ENCODE results near the gene HPN.
"Not testable (repeated sequence)": the region's sequence is repeated elsewhere in the genome, so short reads cannot be mapped to it uniquely, and the experiment has no call there.

HPN gene

DNA sequence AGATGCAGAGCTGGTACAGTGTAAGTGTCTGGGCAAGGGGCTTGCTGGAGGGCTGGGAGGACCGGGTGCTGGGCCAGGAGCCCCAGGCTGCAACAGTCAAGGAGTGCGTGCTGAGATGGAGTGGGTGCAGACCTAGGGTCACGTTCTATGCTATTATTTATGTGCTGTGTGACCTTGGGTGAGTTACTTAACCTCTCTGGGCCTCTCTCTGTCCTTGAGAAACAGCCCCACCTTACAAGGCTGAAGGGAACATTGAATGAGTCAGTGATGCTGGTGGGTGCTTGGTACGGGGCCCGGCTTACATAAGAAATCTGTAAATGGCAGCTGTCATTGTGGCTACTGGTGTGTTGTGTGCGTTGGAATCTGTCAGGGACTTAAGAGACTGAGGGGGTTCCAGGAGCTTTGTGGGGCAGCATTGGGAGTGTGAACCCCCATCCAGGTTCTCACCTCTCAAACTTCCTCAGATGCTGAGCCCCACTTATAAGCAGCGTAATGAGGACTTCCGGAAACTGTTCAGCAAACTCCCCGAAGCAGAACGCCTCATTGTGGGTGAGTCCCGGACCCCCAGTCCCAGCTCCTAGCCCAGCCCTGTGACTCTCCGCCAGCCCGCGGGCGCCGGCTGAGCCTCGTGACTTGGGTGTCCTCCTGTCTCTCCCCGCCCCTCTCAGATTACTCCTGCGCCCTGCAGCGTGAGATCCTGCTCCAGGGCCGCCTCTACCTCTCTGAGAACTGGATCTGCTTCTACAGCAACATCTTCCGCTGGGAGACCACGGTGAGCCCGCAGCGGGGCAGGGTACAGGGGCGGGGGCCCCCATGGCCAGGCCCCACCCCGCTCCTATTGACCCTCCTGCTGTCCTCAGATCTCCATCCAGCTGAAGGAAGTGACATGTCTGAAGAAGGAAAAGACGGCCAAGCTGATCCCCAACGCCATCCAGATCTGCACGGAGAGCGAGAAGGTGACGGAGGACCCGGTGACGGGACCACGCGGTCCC is 31.8 kb upstream of the HPN start:
- no peak for DNase-seq

DNA sequence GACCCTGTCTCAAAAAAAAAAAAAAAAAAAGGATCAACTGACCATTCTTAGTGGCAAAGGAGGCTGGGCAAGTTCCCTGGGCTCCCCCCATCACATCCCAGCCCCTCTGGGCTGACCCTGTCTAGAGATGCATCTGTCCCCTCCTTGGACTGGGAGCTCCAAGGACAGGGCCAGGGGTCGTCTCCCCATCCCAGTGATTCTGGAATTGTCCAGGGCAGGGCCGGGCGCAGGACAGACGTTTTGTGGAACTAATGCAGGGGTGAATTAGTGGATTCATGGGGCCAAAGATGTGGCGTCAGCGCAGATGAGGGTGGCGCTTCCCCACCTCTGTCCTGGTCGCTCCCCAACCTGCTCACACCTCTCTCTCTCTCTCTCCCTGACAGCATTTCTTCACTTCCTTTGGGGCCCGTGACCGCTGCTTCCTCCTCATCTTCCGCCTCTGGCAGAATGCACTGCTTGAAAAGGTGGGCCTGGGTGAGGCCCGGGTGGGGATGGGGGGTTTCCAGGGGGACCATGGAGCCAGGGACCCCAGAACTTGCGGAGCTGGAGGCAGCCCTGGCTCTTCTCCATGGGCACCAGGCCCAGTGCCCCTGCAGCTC is 30.3 kb upstream of the HPN start:
- no peak for DNase-seq

DNA sequence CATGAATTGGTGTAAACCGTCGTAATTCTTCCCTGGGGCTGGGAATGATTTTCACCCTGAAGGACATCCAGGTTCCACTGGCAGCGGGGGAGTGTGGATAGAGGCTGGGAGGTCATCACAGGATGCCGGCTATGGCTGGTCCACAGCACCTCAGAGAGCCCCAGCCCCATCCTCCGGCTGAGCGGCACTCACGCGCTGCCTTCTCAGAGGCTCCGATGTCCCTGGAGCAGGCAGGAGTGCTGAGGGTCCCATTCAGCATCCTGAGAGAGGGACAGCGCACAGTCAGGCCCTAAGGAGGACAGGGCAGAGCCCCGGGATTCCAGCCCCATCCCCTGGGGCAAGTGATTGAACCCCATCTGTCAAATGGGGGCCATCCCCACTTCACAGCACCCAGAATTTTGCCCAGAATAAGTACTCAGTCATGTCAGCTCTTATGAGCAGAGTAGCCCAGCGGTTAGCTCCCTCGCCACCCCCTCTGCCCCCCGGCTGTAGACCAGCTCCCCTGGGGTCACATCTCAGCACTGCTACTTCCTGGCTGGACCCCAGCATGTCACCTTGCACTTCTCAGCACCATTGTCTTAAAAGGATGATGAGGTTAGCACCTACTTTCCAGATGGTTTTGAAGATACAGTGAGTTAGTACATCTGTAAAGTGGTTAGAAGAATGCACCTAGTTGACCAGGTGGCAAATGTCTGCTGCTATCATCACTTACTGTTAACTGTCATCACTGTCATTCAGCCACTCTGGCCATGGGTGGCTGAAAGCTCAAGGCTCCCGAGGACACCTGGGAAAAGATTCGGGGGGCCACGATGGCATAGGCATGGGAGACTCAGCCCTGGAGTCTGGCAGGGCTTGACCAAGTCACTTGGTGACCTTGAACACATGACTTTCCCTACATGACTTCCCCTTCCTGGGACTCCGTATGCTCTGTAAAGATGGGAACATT is 29.5 kb upstream of the HPN start:
- no peak for DNase-seq

DNA sequence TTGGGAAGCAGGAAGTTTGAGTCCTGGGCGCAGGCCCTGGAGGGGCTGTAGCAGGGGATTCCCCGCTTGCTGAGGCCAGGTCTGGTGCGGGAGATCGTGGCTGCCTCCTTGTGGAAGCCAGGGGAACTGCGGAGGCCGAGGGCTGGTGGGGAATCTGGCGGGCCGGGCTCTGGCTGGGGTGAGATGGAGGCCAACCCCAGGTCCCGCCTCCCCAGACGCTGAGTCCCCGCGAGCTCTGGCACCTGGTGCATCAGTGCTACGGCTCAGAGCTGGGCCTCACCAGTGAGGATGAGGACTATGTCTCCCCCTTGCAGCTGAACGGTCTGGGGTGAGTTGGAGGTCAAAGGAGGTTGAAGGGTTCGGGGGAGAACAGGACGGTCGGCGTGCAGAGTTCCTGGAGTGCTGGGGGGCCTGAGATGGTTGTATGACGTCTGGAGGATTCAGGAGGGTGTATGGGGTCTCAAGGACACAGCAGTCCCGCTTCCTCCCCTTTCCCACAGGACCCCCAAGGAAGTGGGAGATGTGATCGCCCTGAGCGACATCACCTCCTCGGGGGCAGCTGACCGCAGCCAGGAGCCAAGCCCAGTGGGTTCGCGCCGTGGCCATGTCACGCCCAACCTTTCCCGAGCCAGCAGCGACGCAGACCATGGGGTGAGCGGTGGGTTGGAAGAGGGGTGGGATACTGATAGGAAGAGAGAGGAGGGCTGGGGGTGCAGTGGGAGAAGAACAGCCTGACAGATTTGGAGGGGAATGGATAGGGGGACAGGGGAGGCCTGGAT is 28.3 kb upstream of the HPN start:
- DNase-seq, result peak; percentile 39

DNA sequence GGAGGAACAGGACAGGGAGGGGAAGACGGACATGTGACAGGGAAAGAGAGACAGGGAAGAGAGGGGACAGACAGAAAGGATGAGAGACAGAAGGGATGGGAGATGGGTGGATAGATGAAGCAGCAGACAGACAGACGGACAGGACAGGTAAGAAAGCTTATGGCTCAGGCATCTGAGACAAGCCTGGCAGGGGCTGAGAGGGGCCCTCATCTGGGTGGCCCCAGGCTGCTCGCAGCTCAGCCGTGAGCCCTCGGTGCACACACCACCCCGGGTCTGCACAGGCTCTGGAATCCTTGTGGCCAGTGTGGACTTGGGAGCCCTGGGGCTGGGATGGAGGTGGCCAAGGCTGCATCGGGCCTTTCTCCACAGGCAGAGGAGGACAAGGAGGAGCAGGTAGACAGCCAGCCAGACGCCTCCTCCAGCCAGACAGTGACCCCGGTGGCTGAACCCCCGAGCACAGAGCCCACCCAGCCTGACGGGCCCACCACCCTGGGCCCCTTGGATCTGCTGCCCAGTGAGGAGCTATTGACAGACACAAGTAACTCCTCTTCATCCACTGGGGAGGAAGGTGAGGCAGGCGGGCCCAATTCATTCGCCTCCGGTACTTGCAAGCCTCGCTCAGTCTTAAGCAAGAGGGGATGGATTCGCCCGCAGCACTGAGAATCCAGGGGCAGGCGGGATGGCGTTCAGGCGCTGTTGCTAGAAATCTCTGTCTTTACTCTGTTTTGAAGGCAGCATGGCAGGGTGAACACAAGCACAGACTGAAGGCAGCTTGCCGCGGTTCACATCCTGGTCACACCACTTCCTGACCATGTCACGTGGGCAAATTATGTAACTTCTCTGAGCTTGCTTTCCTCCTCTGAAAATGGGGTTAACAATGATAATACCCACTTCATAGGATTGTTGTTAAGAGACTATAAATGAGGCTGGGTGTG is 27.4 kb upstream of the HPN start:
- DNase-seq, result no peak

DNA sequence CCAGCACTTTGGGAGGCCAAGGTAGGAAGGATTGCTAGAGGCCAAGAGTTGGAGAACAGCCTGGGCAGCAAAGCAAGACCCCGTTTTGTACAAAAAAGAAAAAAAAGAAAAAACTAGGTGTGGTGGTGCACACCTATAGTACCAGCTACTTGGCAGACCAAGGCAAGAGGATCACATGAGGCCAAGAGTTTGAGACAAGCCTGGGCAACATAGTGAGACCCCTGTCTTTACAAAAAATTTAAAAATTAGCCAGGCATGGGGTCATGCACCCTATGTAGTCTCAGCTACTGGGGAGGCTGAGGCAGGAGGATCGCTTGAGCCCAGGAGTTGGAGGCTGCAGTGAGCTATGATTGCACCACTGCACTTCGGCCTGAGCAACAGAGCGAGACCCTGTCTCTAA is 26.7 kb upstream of the HPN start:
- not testable (repeated sequence) for DNase-seq

DNA sequence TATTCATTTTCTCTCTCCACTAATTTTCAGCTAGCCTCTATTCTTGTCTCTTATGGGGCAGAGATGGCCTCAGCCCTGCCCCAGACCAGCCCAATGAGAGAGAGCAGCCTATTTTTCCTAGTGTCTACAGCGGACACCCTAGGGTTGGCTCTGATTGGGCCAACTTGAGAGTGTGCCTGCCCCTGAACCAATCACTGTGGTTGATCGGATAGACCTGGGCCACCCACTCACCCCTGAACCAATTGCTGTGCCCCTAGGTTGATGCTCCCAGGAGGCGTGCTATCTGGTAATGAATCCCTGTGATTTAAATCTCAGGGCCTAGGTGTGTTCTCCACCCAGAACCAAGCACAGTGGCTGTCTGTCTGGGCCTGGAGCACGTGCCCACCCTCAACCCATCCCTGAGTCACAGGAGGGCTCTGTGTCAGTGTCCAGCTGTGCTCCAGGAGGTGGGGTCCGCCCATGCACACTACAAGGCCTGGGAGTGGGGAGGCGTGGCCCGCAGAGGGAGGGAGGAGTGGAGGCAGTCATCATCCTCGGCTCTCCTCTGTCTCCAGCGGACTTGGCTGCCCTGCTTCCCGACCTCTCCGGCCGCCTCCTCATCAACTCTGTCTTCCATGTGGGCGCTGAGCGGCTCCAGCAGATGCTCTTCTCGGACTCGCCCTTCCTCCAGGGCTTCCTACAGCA is 26.1 kb upstream of the HPN start:
- DNase-seq, result no peak

- DNase-seq, result no peak
These were observed 25.6 kb upstream of the HPN start for GRCh38 chr19:35015954-35016351.

GRCh38 chr19:35017507-35017906 is 24.0 kb upstream of the HPN start:
- DNase-seq, result no peak

- DNase-seq, result no peak
These were observed 23.1 kb upstream of the HPN start for GRCh38 chr19:35018379-35018778.

DNA sequence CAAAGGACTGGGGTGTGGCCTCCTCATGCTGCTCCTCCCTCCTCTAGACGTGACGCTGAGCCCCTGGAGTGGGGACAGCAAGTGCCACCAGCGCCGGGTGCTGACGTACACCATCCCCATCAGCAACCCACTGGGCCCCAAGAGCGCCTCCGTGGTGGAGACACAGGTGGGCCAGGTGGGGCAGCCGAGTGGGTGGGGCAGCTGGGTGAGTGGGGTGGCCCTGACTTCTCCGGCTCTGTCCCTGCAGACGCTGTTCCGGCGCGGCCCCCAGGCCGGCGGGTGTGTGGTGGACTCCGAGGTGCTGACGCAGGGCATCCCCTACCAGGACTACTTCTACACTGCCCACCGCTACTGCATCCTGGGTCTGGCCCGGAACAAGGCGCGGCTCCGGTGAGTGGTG is 22.4 kb upstream of the HPN start:
- DNase-seq, result no peak

- DNase-seq, result no peak
These were observed 20.5 kb upstream of the HPN start for GRCh38 chr19:35021016-35021415.

DNA sequence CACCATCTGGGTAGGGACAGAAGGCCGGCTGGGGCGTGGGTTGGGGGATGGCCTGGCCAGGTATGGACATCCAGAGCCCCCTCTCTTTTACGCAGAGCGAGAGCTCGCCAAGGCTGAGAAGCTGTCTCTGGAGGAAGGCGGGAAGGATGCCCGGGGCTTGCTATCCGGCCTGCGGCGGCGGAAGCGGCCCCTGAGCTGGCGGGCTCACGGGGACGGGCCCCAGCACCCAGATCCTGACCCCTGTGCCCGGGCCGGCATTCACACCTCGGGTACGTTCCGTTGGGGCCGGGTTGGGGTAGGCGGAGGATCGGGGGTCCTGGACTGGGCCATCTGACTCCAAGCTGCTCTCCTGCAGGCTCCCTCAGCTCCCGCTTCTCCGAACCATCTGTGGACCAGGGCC is 19.9 kb upstream of the HPN start:
- no peak for DNase-seq

- DNase-seq, result no peak
These were observed 19.1 kb upstream of the HPN start for GRCh38 chr19:35022460-35022859.

DNA sequence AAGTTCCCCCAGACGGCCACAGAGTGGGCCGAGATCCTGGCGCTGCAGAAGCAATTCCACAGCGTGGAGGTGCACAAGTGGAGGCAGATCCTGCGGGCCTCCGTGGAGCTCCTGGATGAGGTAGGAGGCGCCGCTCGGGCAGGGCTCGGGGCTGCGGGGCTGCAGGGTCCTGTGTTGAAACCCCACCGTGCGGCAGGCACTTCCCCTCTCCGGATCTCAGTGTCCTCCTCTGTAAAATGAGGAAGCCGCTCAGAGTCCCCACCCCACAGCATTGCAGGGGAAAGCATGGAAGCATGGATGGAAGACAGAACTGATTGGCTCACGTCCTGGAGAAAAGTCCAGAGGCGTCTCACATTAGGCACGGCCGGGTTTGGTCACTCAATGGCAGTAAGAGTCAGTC is 18.1 kb upstream of the HPN start:
- no peak for DNase-seq

DNA sequence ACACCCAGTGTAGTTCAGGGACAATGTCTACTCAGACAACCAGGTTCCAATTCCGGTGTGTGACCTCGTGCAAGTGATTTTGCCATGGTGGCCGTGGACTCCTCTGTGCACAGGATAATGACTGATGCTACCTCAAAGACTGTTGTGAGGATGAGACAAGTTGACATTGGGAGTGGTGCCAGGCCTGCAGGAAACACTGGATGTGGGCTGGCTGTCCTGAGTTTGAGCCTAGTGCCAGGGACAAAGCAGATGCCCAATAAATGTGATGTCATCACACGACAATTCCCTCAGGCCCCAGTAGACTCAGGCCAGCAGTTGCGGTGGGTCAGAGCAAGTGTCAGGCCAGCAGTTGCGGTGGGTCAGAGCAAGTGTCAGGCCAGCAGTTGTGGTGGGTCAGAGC is 17.4 kb upstream of the HPN start:
- DNase-seq, result no peak

DNA sequence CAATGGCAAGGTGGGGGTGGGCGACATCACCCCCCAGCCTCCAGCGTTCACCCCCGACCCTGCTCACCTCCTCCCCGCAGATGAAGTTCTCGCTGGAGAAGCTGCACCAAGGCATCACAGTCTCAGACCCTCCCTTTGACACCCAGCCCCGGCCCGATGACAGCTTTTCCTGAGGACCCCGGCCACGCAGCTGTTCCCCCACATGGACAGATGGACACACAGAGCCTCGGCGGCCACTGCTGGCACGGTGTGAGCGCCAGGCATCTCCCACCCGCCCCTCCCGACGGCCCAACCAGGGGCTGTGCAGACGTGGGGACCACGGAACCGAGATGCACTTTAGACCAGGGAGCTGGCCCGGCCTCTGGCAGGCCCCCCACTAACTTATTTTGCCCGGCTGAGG is 15.6 kb upstream of the HPN start:
- DNase-seq, result no peak

DNA sequence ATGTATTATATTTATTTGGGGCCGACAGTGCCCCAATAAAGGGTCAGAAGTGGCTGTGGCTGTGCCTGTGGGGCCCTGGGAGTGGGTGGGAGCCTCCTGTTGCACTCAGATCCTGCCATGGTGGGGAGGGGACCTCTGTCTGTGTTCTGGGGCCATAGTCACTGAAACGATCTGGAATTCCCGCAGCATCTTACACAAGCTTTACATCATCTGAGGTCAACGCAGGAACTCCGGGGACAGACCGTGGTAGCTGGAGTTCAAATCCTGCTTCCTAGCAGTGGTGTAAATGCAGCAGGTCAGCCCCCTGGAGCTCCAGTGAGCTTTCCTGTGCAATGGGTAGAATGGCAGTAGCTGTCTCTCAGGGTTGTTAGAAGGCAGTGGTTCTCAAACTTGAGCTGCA is 15.1 kb upstream of the HPN start:
- no peak for DNase-seq

DNA sequence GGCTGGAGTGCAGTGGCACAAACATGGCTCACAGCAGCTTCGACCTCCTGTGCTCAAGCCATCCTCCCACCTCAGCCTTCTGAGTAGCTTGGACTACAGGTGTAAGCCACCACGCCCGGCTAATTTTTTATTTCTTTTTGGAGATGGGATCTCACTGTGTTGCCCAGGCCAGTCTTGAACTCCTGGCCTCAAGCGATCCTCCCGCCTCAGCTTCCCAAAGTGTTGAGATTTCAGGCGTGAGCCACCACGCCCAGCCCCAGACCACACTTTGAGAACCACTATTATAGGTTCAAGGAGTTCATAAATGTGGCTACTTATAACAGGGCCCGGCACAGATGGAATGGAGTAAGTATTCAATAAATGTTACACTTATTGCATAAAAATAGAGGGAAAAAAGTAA is 14.5 kb upstream of the HPN start:
- no peak for DNase-seq

DNA sequence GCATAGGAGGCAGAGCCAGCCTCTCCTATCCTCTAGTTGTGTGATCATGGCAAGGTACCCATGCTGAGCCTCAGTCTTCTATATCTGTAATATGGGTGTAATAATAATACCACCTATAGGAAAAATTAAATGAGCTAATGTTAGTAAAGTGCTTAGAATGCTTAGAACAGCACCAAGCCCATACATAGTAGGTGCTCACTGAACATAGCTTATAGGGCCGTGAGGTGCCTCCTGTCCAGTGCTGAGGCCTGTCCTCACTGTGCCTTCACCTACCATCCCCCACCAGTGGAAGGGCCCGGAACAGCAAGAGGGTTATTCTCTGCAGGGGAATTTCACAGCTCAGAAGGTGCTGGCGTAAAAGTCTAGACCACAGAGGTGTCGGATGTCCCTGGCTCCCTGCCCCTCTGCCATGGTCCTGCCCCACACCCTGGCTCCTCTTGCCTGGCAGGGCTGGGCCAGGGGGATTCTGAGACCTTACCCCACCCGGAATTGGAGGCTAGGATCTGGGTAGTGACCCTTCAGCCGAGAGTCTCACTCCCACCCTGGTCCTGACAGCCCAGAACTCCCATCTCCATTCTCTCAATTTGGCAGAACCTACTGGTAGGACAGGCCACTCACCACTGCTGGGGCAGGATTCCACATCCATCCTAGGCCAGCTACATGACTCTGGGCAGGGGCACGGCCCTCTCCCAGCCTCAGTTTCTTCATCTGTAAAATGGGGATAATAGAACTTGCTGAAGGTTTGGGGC is 13.5 kb upstream of the HPN start:
- peak; percentile 34 for DNase-seq

All from fibroblast of upper back skin (primary cell).